ENCODE data around the gene IQCE.
"Not testable (repeated sequence)": the region's sequence is repeated elsewhere in the genome, so short reads cannot be mapped to it uniquely, and the experiment has no call there.

IQCE gene

DNA sequence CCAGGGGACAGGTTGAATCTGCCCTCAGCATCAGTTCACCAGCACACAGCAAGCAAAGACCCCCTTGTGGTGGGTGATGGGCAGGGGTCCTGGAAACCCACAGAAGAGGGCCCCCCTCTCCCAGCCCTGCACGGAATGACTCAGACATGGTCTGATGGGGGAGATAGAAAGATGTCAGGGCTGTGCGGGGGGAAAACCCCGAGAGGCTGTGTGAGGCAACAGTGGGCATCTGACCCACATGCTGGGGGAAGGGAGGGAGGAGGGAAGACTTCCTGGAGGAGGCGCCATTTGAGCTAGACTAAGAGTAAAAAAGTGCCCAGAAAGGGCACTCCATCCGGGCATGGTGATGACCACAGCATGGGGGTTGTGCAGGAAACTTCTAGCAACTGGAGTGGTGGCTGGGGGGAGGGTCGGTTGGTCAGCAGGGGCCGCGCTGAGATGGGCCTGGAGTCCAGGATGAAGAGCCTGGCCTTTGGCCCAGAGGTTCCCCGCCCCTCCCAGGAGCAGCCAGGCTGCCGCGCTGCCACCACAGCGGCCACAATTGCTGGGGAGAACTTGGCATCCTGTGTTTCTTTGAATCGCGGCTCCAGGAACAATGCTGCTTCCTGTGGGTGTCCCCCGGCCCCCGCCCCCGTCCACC is 36.7 kb upstream of the IQCE start:
- DNase-seq = peak; percentile 79

DNA sequence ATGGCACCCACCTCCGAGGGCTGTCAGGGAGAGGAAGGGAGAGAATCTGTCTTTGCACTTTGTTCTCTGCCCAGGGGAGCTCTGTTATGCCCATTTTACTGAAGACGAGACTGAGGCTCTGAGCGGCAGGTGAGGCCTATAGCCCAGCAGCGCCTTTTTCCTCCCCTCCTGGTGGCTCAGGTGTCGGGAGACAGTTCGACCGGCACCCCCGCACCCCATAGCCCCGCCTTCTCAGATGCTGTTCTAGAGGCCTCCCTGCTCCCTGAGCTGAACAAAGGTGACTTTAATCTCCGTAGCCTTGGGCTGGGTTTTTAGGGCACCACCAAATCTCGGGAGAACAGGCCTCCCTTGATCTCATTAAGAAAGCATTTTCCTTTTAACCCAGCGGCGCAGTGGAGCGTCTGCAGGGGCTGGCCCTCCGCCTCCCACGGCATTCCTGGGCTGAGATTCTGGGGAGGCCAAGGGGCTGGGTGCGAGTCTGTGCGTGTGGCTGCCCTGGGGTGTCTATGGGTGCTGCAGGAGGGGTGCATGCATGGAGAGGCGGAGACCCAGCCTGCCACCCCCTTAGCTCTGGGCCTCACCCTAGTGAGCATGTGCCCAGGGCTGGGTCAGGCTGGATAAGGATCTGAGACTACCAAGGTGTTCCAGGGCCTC is 35.9 kb upstream of the IQCE start:
- no peak for DNase-seq

GRCh38 chr7:2523461-2523936 is 35.3 kb upstream of the IQCE start:
- no peak for DNase-seq

DNA sequence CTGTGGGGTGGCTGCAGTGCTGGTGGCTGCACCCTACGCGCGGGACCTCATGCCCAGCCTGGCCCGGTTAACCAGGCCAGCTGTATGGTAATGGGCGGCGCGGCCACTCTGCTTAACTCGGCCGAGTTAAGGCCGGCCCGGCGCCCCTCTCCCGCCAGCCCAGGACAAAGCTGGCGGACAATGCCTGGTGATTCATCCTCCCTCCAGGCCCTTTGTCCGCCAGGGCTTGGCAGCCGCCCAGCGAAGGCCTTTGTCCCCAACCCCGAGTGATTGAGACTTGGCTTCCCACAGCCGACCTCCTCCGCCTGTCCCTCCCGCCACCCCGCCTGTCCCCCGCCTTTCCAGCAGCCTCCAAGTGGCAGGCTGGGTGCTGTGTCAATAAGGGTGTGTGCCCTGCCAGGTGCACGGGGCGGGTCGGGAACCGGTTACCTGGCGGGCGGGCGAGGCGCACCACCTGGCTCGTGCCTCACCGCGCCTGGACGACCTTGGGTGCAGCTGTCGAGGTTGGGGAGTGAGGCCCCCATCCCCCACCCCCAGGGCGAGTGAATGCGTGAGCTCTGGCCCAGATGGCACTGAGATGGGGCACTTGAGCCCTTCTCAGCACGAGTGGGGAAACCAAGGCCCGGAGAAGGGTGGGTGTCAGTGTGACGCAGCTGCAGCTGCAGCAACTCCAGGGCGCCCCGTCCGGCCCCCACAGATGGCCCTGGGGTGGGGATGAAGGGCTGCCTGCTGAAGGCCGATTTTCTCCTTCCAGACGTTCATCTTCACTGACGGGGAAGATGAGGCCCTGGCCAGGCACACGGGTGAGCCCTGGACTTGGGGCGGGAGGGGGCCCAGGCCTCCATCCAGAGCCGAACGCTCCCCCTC is 34.6 kb upstream of the IQCE start:
- DNase-seq = peak; percentile 74

DNA sequence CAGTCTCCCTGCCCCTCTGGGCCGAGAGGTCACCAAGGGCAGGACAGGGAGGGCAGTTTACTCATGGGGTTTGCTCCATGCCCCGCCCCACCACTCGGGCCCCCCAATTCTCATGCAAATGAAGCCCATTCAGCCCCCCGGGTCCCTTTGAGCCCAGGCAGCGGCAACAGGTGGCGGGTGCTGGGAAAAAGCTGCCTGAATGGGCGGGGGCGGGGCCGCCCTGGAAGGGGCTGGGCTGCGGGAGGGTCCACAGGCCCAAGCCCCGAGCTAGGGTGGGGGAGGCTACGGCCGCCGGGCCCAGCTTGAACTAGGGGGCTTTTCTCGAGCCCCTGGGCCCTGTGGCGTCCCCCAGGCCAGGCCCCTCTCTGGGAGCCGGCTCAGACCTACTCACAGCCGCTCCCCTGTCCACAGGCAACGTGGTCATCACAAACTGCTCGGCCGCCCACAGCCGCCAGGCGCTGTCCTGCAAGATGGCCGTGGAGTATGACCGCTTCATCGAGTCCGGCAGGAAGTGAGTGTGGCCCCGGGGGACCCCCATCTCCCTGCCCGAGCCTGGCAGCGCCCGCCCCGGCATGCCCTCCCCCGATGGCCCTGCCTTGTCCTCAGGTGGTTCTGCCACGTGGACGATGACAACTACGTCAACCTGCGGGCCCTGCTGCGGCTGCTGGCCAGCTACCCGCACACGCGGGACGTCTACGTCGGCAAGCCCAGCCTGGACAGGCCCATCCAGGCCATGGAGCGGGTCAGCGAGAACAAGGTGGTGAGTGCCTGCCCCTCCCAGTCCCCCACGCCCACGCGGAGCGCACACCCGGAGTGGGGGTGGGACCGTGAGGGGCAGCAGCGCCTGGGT is 33.7 kb upstream of the IQCE start:
- no peak for DNase-seq

DNA sequence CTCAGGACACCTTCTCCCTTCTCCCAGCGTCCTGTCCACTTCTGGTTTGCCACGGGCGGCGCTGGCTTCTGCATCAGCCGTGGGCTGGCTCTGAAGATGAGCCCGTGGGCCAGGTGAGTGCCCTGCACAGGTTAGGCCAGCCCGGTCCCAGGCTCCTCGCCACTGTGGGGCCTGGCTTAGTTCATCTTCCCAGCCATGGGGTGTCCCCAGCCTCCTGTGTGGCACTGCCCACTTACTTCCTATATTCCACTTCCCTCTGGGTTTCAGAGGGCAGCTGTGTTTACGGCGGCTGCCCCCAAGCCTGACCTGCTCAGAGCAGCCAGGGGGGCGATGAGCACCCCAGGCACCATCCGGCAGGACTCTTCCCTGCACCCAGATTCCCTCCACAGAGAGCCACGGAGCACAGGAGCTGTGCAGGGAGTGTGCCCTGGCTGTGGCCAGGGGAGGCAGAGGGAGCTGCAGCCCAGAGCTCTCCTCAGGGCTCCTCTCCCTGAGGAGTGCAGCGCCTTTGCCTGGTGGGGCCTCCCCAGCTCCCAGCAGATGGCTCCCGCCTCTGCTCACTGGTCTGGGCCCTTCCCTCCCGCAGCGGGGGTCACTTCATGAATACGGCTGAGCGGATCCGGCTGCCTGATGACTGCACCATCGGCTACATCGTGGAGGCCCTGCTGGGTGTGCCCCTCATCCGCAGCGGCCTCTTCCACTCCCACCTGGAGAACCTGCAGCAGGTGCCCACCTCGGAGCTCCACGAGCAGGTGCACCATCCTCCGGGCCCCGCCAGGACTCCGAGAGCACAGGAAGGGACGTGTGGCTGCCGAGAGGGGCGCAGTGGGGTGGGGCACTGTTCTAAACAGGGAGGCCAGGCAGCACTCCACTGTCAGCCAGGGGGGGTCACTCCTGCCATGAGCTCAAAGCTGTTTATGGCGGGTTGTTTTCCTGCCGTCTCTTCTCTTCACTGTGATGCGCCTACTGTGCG is 32.8 kb upstream of the IQCE start:
- DNase-seq = no peak

GRCh38 chr7:2526659-2527504 is 31.9 kb upstream of the IQCE start:
- DNase-seq = peak; percentile 24

DNA sequence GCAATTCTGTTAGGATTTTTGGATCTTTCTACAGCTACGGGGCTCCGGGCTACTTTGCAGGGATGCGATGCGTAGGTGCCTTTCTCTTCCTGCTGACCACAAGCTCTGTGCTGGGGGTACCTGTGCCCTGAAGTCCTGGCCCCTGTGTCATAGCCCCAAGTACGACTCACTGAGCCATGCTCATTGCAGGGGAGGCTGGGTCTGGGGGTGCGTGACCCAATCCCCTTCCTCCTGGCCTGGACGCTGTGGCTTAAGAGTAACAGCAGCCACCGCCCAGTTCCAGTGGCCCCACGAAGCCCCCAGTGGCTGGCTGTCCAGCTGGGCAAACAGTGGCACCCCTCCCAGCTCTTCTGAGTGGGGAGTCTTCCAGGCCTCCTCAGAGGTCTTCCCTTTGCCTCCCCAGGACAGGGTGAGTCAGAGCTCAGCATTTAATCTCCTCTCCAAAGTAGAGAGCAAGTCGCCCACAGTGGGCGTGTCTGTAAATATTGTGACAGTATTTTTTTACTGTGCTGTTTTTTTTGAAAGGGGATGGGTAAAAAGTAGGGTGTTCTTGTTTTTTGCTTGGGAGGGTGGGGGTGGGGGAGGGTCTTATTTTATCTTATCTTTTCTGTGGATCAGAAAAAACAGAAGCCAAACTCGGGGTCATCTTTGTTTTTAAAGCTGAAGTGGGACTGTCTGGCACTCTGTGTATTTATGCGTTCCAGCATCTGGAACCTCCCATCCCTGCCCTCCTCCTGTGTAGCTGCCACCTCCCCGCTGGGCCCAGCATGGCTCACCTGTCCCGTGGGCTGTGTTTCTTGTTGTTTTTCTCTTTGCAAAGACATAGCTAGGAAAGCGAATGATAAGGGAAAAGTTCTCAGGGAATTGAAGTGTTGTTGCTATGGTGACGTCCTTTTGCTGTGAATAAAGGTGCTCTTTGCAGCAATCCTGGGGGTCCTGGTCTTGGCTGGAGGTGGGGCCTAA is 31.0 kb upstream of the IQCE start:
- DNase-seq = peak; percentile 34

DNA sequence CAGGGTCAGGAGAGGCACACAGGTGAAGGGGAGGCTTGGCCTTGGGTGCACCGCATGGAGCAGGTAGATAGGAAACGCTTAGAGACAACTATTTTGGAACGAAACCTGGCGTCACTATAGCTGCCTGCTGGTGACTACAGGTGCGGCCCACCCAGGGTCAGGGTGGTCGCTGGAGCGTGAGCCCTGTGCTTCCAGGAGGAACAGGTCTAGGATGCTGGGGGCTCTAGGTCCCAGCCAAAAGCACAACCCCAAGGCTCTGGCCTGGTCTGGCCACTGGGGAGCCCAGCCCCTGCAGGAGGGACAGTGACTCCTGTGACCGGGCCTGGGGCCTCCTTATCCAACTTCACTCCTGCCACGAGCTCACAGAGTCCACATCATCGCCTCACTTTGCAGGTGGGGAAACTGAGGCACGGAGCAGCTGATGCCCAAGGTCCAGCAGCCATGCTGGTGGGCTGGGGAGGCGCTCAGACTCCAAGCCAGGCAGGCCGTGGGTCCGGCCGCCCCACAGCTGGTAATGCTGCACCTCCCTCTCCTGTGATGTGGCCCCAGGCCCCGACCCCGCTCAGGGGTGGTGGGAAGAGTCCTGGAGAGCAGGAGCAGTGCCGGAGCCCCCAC is 30.2 kb upstream of the IQCE start:
- peak; percentile 30 for DNase-seq

DNA sequence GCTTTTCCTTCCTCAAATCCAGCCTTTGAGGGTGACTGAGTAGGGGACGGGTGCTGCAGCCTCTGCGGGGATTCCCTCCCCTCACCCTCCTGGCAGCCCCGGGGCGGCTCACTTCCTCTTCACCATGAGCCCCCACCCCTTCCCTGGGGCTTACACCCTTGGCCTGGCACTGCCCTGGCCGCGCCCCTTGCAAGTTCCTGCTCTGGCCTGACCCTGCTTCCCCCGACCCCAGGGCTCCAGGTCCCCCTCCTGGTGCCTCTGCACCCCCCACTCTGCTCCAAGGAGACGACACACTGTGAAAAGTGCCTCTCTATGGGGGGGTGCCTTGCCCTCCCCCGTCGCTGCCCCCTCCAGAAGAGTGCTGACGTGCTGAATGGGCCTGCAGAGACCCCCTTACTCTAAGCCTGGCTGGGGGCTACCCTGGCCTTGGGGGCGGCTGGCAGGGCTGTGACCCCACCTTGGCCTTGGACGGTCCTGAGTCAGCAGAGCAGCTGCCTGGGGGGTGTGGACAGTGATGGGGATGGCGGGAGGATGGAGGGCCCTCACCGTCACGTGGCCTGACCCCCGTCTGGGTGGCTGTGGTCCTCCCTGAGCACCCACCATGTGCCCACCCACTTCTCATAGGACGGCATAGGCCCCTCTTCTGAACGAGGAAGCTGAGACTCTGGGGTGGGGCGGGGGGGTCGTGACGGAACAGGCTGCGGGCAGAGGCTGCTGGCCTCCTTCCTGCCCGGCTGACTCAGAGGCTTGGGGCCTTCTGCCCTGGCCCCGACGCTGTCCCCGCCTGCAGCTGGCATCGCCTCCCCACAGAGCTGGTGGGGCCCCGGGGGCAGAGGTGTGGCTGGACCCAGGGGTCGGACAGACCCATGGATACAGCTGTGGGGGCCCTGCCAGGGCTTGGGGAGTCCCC is 29.4 kb upstream of the IQCE start:
- DNase-seq = peak; percentile 66

- DNase-seq = peak; percentile 53
Observed at GRCh38 chr7:2530071-2530987, 28.4 kb upstream of the IQCE start.

GRCh38 chr7:2530994-2531795 is 27.6 kb upstream of the IQCE start:
- DNase-seq = peak; percentile 32

DNA sequence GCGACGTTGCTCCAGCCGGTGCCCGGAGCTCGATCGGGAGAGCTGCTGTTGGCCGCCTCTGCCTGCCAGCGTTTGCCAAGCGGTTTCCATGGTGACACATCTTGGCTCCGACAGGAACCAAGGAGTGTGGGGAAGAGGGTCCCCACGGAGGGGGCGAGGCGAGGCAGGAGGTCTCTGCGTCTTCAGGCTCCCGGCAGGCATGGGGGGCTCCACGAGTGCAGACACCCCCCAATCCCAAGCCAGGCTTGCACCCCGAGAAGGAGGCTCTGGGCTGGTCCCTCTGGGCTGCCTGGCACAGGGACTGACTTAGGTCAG is 27.0 kb upstream of the IQCE start:
- DNase-seq = peak; percentile 45

DNA sequence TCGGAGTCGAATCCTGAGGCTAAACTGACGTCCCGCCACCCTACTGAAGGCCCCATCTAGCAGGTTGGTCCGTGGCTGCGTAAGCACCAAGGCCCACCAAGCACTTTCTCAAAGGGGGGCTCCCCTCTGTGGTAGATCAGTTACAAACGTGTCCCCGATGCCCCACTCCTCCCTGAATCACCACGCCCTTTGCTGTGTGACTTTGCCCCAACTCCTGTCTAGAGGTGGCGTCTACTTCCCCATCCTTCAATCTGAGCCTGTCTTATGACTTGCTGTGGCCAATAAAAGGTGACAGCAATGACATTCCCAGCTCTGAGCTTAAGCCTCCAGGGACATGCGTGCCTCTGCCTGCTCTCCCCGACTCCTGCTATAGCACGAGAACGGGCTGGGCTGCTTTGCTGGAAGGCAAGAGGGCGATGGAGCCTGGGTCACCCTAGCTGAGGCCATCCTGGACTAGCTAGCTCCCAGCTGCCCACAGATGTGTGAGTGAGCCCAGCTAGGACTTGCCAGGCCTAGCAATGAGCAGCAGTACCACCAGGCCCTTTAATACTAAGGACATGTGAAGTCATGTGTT is 26.5 kb upstream of the IQCE start:
- DNase-seq = peak; percentile 9

DNA sequence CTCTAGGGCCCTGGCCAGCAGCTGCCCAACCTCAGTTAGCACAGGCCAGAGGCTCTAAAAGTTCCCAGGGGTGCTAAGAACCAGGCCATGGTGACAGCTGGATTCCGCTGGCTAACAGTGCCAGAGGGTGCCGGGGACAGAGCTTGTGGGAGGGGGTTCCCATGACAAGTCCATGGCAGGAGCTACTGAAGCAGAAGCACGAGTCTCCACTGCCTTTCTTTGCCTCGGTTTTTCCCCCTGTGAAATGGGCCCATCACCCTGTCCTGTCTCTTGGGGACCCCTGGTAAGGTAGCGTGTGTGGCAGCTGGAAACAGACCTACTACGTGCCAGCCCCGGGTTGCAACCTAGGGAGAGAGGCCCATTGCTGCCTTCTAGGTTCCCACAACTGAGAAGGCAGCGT is 26.0 kb upstream of the IQCE start:
- DNase-seq = not testable (repeated sequence)
